ENCODE results near the gene HDAC4. TPM values are rescaled to one million over a fixed set of nuclear protein-coding genes. Genes with fewer than 3 reads are reported as not detected.

HDAC4 gene
- total and polyA plus RNA-seq, 4 donors, result 2.9 to 37.2 (median 4.4) TPM

DNA sequence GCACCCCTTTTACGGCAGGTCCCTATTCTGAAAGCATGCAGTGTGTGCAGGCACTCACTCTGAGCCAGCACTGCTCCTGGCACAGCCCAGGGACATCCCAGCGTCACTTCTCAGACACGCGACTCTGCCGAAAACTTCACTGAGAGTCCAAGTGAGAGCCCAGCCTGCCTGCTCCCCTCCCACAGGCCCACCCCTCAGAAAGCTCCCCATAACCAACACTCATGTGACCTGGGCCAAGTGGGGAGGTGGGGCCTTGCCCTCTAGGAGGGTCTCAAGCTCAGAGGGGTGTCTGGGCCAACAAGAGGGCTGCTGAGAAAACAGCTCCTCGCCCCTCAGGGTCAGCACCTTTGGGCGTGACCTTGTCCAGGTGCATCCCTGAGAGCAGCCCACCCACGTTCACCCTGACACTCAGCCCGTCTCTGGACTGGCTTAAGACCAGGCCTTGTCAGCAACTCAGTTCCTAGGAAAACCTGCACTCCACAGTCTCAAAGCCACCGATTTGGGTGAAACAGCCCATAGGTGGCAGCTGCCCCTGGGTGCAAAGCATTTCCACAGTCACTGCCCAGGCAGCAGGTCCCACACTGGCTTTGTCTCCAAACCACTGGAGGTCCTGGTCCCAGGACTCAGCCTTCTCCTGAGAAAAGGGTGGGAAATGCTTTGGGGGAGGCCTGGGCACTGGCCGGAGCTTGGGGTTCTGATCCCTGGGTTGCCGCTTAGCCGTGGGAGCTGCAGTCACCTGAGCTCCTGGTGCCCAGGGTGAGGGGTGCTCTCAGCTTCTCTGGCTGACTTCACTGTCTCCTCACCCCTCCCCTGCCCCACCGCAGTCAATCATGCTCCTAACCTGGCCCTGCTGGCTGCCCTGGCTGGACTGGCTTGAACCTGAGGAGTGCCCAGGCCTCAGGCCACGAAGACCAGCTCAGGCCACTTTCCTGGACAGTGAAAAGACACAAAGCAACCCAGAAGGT is 209.6 kb downstream of the HDAC4 start:
- Histone ChIP-seq H3K27me3 (ENCODE audit: control insufficient read depth in 4 of 4, insufficient read depth in 4 of 4, low read length in 3 of 4) (no peaks in the 10 kb centered on the region), H3K27ac (ENCODE audit: low read depth in 1 of 2, low read length in 2 of 2) (no peak overlapping the region), H3K36me3 (ENCODE audit: control insufficient read depth in 4 of 4, insufficient read depth in 3 of 4, low read depth in 1 of 4, low read length in 3 of 4) (peaks cover 2 to 27% (median 10%) of the 10 kb centered on the region in 4 donors), H3K4me3 (ENCODE audit: low read depth in 1 of 3, low read length in 3 of 3) (no peak overlapping the region), H3K9me3 (ENCODE audit: control insufficient read depth in 4 of 4, low read length in 3 of 4) (peaks cover 0 to 5% (median 0%) of the 10 kb centered on the region in 4 donors), H3K9ac (ENCODE audit: low read depth in 1 of 2, low read length in 2 of 2) (no peak overlapping the region), H3K4me1 (ENCODE audit: control insufficient read depth in 4 of 4, insufficient read depth in 4 of 4, low read length in 3 of 4) (no peaks in the 10 kb centered on the region)
- TF ChIP-seq JUND (IDR thresholded peaks at IDR 0.05), result no peak
- TF ChIP-seq RXRA (IDR thresholded peaks at IDR 0.05), result no peak
- TF ChIP-seq RAD21 (IDR thresholded peaks at IDR 0.05), result no peak
- no peak for TF ChIP-seq HNF4A (conservative IDR thresholded peaks at IDR 0.05)
- TF ChIP-seq, protein P1, sequence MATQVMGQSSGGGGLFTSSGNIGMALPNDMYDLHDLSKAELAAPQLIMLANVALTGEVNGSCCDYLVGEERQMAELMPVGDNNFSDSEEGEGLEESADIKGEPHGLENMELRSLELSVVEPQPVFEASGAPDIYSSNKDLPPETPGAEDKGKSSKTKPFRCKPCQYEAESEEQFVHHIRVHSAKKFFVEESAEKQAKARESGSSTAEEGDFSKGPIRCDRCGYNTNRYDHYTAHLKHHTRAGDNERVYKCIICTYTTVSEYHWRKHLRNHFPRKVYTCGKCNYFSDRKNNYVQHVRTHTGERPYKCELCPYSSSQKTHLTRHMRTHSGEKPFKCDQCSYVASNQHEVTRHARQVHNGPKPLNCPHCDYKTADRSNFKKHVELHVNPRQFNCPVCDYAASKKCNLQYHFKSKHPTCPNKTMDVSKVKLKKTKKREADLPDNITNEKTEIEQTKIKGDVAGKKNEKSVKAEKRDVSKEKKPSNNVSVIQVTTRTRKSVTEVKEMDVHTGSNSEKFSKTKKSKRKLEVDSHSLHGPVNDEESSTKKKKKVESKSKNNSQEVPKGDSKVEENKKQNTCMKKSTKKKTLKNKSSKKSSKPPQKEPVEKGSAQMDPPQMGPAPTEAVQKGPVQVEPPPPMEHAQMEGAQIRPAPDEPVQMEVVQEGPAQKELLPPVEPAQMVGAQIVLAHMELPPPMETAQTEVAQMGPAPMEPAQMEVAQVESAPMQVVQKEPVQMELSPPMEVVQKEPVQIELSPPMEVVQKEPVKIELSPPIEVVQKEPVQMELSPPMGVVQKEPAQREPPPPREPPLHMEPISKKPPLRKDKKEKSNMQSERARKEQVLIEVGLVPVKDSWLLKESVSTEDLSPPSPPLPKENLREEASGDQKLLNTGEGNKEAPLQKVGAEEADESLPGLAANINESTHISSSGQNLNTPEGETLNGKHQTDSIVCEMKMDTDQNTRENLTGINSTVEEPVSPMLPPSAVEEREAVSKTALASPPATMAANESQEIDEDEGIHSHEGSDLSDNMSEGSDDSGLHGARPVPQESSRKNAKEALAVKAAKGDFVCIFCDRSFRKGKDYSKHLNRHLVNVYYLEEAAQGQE (IDR thresholded peaks at IDR 0.05), result no peak
- TF ChIP-seq HNF4G (IDR thresholded peaks at IDR 0.05), result no peak
- no peak for TF ChIP-seq FOXA1 (IDR thresholded peaks at IDR 0.05)
- TF ChIP-seq, protein P2, sequence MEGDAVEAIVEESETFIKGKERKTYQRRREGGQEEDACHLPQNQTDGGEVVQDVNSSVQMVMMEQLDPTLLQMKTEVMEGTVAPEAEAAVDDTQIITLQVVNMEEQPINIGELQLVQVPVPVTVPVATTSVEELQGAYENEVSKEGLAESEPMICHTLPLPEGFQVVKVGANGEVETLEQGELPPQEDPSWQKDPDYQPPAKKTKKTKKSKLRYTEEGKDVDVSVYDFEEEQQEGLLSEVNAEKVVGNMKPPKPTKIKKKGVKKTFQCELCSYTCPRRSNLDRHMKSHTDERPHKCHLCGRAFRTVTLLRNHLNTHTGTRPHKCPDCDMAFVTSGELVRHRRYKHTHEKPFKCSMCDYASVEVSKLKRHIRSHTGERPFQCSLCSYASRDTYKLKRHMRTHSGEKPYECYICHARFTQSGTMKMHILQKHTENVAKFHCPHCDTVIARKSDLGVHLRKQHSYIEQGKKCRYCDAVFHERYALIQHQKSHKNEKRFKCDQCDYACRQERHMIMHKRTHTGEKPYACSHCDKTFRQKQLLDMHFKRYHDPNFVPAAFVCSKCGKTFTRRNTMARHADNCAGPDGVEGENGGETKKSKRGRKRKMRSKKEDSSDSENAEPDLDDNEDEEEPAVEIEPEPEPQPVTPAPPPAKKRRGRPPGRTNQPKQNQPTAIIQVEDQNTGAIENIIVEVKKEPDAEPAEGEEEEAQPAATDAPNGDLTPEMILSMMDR (IDR thresholded peaks at IDR 0.05; ENCODE audit: low read depth, low read length, missing input control), result no peak
- TF ChIP-seq GABPA (IDR thresholded peaks at IDR 0.05 in 1 of 2, conservative IDR thresholded peaks at IDR 0.05 in 1 of 2), result no peak
- TF ChIP-seq, protein P3, sequence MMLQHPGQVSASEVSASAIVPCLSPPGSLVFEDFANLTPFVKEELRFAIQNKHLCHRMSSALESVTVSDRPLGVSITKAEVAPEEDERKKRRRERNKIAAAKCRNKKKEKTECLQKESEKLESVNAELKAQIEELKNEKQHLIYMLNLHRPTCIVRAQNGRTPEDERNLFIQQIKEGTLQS (IDR thresholded peaks at IDR 0.05), result no peak
- TF ChIP-seq TAF1 (conservative IDR thresholded peaks at IDR 0.05), result no peak
- TF ChIP-seq, protein P4, sequence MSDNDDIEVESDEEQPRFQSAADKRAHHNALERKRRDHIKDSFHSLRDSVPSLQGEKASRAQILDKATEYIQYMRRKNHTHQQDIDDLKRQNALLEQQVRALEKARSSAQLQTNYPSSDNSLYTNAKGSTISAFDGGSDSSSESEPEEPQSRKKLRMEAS (IDR thresholded peaks at IDR 0.05), result no peak
- no peak for TF ChIP-seq YY1 (IDR thresholded peaks at IDR 0.05)
- TF ChIP-seq EGR1 (IDR thresholded peaks at IDR 0.05; ENCODE audit: low read depth in 2 of 2), result no peak
- TF ChIP-seq, protein P5, sequence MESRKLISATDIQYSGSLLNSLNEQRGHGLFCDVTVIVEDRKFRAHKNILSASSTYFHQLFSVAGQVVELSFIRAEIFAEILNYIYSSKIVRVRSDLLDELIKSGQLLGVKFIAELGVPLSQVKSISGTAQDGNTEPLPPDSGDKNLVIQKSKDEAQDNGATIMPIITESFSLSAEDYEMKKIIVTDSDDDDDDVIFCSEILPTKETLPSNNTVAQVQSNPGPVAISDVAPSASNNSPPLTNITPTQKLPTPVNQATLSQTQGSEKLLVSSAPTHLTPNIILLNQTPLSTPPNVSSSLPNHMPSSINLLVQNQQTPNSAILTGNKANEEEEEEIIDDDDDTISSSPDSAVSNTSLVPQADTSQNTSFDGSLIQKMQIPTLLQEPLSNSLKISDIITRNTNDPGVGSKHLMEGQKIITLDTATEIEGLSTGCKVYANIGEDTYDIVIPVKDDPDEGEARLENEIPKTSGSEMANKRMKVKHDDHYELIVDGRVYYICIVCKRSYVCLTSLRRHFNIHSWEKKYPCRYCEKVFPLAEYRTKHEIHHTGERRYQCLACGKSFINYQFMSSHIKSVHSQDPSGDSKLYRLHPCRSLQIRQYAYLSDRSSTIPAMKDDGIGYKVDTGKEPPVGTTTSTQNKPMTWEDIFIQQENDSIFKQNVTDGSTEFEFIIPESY (IDR thresholded peaks at IDR 0.05), result no peak
- no peak for TF ChIP-seq FOXA2 (IDR thresholded peaks at IDR 0.05)
- TF ChIP-seq SP1 (IDR thresholded peaks at IDR 0.05), result no peak
- DNase-seq (ENCODE audit: low spot score), result no peak
- 96% methylated on average over 15 of the region's 15 CpGs for WGBS
